MG63 (cell line): Measurements from ENCODE around the gene VEZT. TPM values are rescaled to one million over a fixed set of nuclear protein-coding genes. Genes with fewer than 3 reads are reported as not detected.

Source experiments
- DNase-seq: peaks from one replicate; pipeline ENCODE4 v3.0.0-alpha.2; 2020
- H3K27me3 ChIP-seq: fragments of 250-450 bp; sonication (Bioruptor Pico); 2 replicates; pipeline ENCODE4 v1.5.1; 2020; ENCODE audit warnings: mild to moderate bottlenecking, moderate library complexity
- H3K36me3 ChIP-seq: fragments of 250-450 bp; sonication (Bioruptor Pico); 2 replicates; pipeline ENCODE4 v1.5.1; 2020; ENCODE audit warnings: mild to moderate bottlenecking, moderate library complexity
- H3K4me3 ChIP-seq: fragments of 250-450 bp; sonication (Bioruptor Pico); 2 replicates; pipeline ENCODE4 v1.5.1; 2020; ENCODE audit warnings: mild to moderate bottlenecking, moderate library complexity
- H3K9me3 ChIP-seq: fragments of 250-450 bp; sonication (Bioruptor Pico); 2 replicates; pipeline ENCODE4 v1.5.1; 2020; ENCODE audit warnings: mild to moderate bottlenecking, moderate library complexity
- total RNA-seq: library from RNA; depleted of rRNA; stranded (reverse); fragments of >200 nt; shearing (Covaris generic); gene quantifications from 2 replicates; pipeline ENCODE4 v1.2.3, GENCODE V29; 2014; ENCODE audit warnings: low replicate concordance; rRNA removed

Gene VEZT
- total RNA-seq, 1 experiment from 2014 or later = 26.4 TPM

DNA sequence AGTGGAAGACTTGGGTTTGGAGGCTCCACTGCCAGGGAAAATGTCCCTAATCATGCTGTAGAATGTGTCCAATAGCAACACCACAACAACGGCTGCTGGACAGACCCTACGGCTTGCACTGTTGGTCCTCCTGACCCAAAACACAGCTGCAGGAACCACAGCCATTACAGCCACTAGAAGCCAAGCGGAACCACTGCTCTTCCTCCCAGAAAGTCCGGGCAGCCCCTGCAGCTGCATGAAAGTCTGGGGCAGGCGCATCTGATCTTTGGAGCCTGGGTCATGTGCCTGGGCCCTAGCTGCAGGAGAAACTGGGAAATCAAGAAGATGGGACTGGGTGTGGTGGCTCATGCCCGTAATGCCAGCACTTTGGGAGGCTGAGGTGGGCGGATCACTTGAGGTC, 131.7 kb downstream of the VEZT start:
- no peaks in the 10 kb centered on the region for H3K27me3 ChIP-seq
- H3K36me3 ChIP-seq = no peaks in the 10 kb centered on the region
- no peak overlapping the region for H3K4me3 ChIP-seq
- DNase-seq = no peak
- no peaks in the 10 kb centered on the region for H3K9me3 ChIP-seq

DNA sequence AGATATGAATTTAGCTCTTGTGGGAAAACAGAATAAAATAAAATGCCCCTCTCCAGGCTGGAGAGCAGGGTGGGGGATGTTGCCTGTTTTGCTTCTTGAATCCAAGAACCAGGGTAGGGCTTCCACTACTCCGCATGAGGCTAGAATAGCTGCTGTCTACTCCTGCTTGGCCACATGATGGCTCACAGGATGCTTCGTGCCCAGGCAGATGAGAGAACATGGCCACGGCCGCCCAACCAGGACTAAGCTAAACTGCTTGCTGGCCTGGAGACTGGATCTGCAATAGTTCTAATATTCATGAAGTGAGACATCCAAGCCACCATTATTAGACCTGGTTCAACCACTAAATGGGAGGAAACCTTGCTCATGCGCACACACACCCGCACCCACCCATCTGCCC, 134.1 kb downstream of the VEZT start:
- Histone ChIP-seq H3K36me3 (no peaks in the 10 kb centered on the region), H3K9me3 (no peaks in the 10 kb centered on the region), H3K4me3 (no peak overlapping the region), H3K27me3 (no peaks in the 10 kb centered on the region)
- no peak for DNase-seq

Other genes with a start within 250 kb of the VEZT start
- gene NDUFA12, start 214.1 kb upstream of the VEZT start, total RNA-seq = 167 and 264 TPM in 2 replicates
- gene NR2C1, start 144.2 kb upstream of the VEZT start, total RNA-seq = 7.6 and 15.7 TPM in 2 replicates
- 0.40 and 0.91 TPM in 2 replicates for gene FGD6, start 340 bp upstream of the VEZT start, total RNA-seq